LHCN-M2 (cell line): ENCODE results near the gene INVS. TPM values are rescaled to one million over a fixed set of nuclear protein-coding genes. Genes with fewer than 3 reads are reported as not detected.
"Not testable (repeated sequence)": the region's sequence is repeated elsewhere in the genome, so short reads cannot be mapped to it uniquely, and the experiment has no call there.

Experiments used
- DNase-seq: peaks from one replicate; pipeline ENCODE4 v3.0.0-alpha.2; 2012; ENCODE audit warnings: low read depth
- total RNA-seq: library from RNA; depleted of rRNA; stranded (reverse); fragments of >200 nt; gene quantifications from 2 replicates; pipeline ENCODE4 v1.2.3, GENCODE V29; 2014; rRNA removed

Gene INVS
- total RNA-seq, 1 experiment from 2014 or later = 16.6 TPM

- DNase-seq = no peak
Observed at GRCh38 chr9:100315561-100315960, 216.5 kb downstream of the INVS start.

DNA sequence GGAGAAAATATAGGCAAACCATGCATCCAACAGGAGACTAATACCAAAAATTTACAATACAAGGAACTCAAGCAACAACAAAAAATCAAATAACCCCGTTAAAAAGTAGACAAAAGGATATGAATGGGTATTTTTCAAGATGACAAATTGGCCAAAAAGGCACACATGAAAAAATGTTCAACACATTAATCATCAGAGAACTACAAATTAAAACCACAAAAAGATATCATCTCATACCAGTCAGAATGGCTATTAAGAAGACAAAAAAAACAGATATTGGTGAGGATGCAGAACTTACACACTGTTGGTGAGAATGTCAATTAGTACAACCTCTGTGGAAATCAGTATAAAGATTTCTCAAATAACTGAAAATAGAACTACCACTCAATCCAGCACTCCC is 218.7 kb downstream of the INVS start:
- peak; percentile 76 for DNase-seq

- peak; percentile 53 for DNase-seq
Observed at GRCh38 chr9:100322954-100323536, 224.0 kb downstream of the INVS start.

GRCh38 chr9:100324594-100325200 is 225.7 kb downstream of the INVS start:
- peak; percentile 45 for DNase-seq

DNA sequence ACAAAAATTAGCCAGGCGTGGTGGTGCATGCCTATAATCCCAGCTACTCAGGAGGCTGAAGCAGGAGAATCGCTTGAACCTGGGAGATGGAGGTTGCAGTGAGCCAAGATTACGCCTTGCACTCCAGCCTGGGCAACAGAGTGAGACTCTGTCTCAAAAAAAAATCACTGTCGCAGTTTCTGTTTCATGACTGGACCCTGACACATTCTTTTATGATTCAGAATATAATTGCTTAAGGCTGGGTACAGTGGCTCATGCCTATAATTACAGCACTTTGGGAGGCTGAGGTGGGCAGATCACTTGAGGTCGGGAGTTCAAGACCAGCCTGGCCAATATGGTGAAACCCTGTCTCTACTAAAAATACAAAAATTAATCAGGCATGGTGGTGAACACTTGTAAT is 239.7 kb downstream of the INVS start:
- not testable (repeated sequence) for DNase-seq

- no peak for DNase-seq
Observed at GRCh38 chr9:100340224-100340623, 241.2 kb downstream of the INVS start.

DNA sequence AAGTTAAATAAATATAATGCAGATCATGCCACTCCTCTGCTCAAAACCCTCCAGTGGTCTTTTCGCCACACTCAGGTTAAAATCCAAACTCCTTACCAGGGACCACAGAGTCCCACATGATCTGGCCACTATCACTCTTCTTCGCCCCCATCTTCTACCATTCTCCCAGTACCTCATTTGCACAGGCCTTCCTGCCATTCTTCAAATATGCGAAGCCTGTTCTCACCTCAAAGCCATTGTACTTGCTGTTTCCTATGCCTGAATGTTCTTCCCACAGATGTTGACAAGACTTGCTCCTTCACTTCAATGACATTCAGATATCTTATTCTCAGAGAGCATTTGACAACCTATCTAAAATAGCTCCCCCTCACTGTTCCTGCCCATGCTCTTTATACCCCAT is 242.8 kb downstream of the INVS start:
- no peak for DNase-seq

- DNase-seq = peak; percentile 94
Observed at GRCh38 chr9:100346836-100347235, 247.8 kb downstream of the INVS start.

DNA sequence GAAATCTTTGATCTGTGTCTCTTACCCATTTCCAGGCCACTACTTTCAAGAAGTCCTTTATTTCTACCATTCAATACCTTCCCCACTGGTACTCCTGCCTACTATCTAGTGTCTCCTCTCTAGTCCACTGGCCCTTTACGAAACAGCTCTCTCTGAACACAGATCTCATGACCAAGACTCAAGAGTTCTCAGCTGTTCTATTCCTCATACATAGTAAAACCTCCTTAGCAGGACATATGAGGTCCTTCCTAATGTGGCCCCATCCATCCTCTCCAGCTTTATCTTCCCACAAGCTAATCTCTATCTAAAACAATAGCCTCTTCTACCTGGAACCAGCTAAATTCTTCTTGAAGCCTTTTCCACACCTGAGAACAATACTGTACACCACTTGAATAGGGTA is 251.1 kb downstream of the INVS start:
- DNase-seq = peak; percentile 24

Other genes starting within 250 kb of the INVS start
- 11.3 and 13.4 TPM in 2 replicates for gene STX17, start 192.6 kb upstream of the INVS start, total RNA-seq
- 13.9 TPM in 2 replicates for gene ERP44, start 243 bp upstream of the INVS start, total RNA-seq